ENCODE measurements around the gene RALGDS.

- TF ChIP-seq CTCF (conservative IDR thresholded peaks at IDR 0.05; ENCODE audit: low read length) (no peak), EZH2phosphoT487 (IDR thresholded peaks at IDR 0.05; ENCODE audit: borderline replicate concordance, low read depth, low read length) (no peak)
These were observed 32.4 kb upstream of the RALGDS start for GRCh38 chr9:133153227-133154096.

All from OCI-LY7 (cell line).